Right ventricle myocardium inferior (tissue), 1 donor: ENCODE measurements around the gene RILPL2. TPM values are rescaled to one million over a fixed set of nuclear protein-coding genes. Genes with fewer than 3 reads are reported as not detected.
"Not testable (repeated sequence)": the region's sequence is repeated elsewhere in the genome, so short reads cannot be mapped to it uniquely, and the experiment has no call there.

Experiments
- ATAC-seq: fragments of 200-7000 bp; cut with Tn5 transposase; one replicate; pipeline ENCODE4 v1.9.1; 2020; ENCODE audit warnings: mild to moderate bottlenecking, moderate library complexity
- DNase-seq: peaks from one replicate; pipeline ENCODE4 v3.0.0; 2021; ENCODE audit errors: missing footprints
- intact Hi-C: fragments of 100-400 bp; cut with DNase I; formaldehyde crosslinking; loops from one replicate; pipeline ENCODE4 v1.11.0; 2022
- total RNA-seq: library from RNA; stranded (reverse); fragmentation: NEBNext Ultra II Directional; extraction: Animal tissue kit (Norgen Biotek cat#: 25700); gene quantifications from one replicate; pipeline ENCODE4 v1.2.1, GENCODE V29; 2021
- donor health status: DM: no; HTN: yes; CAD: no; lungs with severe emphysema.

Gene RILPL2
- total RNA-seq, 1 donor from 2014 or later: 2.0 TPM

GRCh38 chr12:123390498-123391426 is 45.7 kb downstream of the RILPL2 start:
- ATAC-seq (no peak), DNase-seq (no peak)
- intact Hi-C loops: no loop called here

GRCh38 chr12:123389560-123390351 is 46.7 kb downstream of the RILPL2 start:
- no peak for DNase-seq
- ATAC-seq: peak; percentile 74
- intact Hi-C loops: loop anchor here (2.0 to 5.0 kb wide), 3 partner anchors 25 to 143 kb away; partner anchors contain the start of genes RILPL1, SBNO1 and SNRNP35

GRCh38 chr12:123388951-123389559 is 47.4 kb downstream of the RILPL2 start:
- no peak for ATAC-seq
- no peak for DNase-seq
- intact Hi-C loops: loop anchor here (2.0 to 5.0 kb wide), 3 partner anchors 24 to 143 kb away; partner anchors contain the start of genes RILPL1, SBNO1 and SNRNP35

- intact Hi-C loops: loop anchor here (2.0 to 5.0 kb wide), 3 partner anchors 24 to 144 kb away; partner anchors contain the start of genes RILPL1, SBNO1 and SNRNP35
- DNase-seq (peak; percentile 91), ATAC-seq (peak; percentile 68)
Observed at GRCh38 chr12:123388177-123388950, 48.1 kb downstream of the RILPL2 start.

- DNase-seq: no peak
- intact Hi-C loops: loop anchor here (2.0 to 5.0 kb wide), 3 partner anchors 23 to 145 kb away; partner anchors contain the start of genes RILPL1, SBNO1 and SNRNP35
- ATAC-seq: no peak
Observed at GRCh38 chr12:123387508-123388176, 48.8 kb downstream of the RILPL2 start.

- not testable (repeated sequence) for ATAC-seq, DNase-seq
- intact Hi-C loops: loop anchor here (5.0 kb wide), 2 partner anchors 72 to 147 kb away; partner anchors contain the start of genes RILPL1 and SNRNP35
Observed at GRCh38 chr12:123385536-123385935, 50.9 kb downstream of the RILPL2 start.

DNA sequence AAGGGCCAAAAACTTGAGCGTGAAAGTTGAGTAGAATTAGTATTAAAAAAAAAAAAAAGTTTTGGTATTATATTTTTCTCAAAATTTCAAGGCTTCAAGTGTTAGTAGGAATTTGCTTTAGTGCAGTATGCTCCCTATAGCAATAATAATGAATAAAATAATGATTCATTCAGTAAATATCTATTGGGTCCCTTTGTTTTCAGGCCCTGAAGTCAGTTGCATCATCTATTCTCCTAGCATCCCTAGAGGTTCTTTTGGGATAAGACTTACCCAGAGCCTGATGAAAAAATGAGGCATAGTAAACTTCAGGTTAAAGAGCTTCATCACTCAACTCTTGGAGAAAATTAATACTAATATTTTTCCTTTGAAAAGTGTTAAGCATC is 51.5 kb downstream of the RILPL2 start:
- ATAC-seq (no peak), DNase-seq (no peak)
- intact Hi-C loops: loop anchor here (5.0 kb wide), 2 partner anchors 72 to 147 kb away; partner anchors contain the start of genes RILPL1 and SNRNP35

- no peak for DNase-seq
- intact Hi-C loops: no loop called here
- ATAC-seq: no peak
Observed at GRCh38 chr12:123384318-123384993, 52.0 kb downstream of the RILPL2 start.

DNA sequence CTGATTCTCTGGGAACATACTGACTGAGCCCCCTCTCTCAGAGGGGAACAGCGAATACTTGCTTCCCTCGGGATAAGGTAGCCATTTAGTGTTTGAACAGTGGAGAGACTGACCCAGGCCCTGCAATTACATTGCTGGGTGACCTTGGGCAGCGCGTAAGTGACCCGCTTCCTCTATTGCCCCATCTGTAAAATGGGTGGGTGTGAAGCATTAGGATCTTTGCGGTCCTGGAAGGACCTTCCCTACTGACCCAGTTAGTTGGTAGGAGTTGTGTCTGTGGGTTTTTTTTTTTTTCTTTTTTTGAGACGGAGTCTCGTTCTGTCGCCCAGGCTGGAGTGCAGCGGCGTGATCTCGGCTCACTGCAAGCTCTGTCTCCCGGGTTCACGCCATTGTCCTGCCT is 53.8 kb downstream of the RILPL2 start:
- DNase-seq (no peak), ATAC-seq (no peak)
- intact Hi-C loops: no loop called here

DNA sequence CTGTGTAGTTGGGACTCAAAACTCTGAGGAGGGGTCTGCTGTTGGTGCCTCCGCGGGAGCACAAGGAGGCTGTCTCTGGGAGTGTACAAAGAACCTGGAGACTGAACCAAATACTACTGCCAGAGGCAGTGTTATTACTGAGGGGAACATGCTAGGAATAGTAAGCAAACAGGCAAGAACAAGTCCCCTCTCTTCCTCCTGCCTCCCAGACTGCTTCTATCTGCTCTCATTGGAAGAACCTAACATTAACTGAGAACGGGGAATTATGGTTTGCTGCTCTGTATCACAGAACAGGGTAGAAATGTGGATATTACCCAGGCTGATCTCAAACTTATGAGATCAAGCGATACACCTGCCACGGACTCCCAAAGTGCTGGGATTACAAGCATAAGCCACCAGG is 57.1 kb downstream of the RILPL2 start:
- intact Hi-C loops: no loop called here
- no peak for ATAC-seq
- no peak for DNase-seq

- intact Hi-C loops, ATAC-seq, DNase-seq: not testable (repeated sequence)
Observed at GRCh38 chr12:123372415-123372814, 64.1 kb downstream of the RILPL2 start.

DNA sequence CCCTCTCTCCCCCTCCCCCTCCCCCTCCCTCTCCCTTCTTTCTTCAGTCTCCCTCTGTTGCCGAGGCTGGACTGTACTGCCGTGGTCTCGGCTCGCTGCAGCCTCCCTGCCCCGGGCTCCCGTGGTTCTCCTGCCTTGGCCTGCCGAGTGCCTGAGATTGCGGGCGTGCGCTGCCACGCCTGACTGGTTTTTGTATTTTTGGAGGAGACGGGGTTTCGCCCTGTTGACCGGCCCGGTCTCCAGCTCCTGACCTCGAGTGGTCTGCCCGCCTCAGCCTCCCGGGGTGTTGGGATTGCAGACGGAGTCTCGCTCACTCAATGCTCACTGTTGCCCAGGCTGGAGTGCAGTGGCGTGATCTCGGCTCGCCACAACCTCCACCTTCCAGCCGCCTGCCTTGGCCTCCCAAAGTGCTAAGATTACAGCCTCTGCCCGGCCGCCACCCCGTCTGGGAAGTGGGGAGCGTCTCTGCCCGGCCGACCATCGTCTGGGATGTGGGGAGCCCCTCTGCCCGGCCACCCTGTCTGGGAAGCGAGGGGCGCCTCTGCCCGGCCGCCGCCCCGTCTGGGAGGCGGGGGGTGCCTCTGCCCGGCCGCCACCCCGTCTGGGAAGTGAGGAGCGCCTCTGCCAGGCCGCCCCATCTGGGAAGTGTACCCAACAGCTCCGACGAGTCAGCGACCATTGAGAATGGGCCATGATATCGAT is 64.7 kb downstream of the RILPL2 start:
- DNase-seq, ATAC-seq, intact Hi-C loops: not testable (repeated sequence)

DNA sequence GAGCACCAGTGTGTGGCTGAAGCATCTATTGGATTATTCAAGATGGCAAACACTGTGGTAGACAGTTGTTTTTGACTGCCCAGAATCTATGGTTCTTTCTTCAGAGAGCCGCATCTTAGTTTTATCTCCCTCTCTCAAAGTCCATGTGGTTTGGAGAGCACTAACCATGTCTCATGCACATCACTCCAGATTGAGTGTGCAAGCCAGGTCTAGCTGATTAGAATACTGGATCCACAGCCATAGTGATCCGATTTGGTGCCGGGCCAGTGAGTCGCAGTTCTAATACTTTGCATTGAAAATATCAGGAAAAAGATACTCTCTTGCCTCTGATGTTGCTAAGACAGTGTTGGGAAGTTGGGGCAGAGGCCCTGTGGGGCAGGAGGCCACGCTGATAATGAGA is 67.3 kb downstream of the RILPL2 start:
- ATAC-seq (no peak), DNase-seq (no peak)
- intact Hi-C loops: loop anchor here (5.0 kb wide), 1 partner anchor 88 kb away; the partner anchor contains the start of gene SNRNP35

DNA sequence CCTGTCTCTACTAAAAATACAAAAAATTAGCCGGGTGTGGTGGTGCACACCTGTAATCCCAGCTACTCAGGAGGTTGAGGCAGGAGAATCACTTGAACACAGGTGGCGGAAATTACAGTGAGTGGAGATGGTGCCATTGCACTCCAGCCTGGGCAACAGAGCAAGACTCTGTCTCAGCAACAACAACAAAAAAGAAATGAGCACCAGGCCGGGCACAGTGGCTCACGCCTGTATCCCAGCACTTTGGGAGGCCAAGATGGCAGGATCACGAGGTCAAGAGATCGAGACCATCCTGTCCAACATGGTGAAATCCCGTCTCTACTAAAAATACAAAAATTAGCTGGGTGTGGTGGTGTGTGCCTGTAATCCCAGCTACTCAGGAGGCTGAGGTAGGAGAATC is 68.1 kb downstream of the RILPL2 start:
- ATAC-seq, DNase-seq: not testable (repeated sequence)
- intact Hi-C loops: loop anchor here (5.0 kb wide), 1 partner anchor 89 kb away; the partner anchor contains the start of gene SNRNP35

DNA sequence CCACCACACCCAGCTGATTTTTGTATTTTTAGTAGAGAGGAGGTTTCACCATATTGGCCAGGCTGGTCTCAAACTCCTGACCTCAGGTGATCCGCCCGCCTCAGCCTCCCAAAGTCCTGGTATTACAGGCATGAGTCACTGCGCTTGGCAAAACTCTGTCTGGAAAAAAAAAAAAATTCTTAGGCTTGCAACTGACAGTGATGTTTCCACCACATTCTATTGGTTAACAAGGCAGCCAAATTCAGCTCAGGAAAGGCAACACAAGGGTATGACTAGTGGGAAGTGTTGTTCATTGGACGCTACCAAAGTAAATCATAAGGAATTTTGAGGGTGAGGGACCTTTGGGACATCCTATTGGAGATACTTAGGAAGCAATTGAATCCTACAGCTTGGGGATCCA is 69.0 kb downstream of the RILPL2 start:
- no peak for DNase-seq
- intact Hi-C loops: loop anchor here (5.0 kb wide), 1 partner anchor 90 kb away; the partner anchor contains the start of gene SNRNP35
- ATAC-seq: no peak
